Measurements from ENCODE around the gene ATG14. TPM values are rescaled to one million over a fixed set of nuclear protein-coding genes. Genes with fewer than 3 reads are reported as not detected.

Gene ATG14
- total and polyA plus RNA-seq, 2 of the 13 experiments (the other 11 are each of a cell fraction or from before 2014, with no cell fraction given): 7.2 to 9.1 TPM

DNA sequence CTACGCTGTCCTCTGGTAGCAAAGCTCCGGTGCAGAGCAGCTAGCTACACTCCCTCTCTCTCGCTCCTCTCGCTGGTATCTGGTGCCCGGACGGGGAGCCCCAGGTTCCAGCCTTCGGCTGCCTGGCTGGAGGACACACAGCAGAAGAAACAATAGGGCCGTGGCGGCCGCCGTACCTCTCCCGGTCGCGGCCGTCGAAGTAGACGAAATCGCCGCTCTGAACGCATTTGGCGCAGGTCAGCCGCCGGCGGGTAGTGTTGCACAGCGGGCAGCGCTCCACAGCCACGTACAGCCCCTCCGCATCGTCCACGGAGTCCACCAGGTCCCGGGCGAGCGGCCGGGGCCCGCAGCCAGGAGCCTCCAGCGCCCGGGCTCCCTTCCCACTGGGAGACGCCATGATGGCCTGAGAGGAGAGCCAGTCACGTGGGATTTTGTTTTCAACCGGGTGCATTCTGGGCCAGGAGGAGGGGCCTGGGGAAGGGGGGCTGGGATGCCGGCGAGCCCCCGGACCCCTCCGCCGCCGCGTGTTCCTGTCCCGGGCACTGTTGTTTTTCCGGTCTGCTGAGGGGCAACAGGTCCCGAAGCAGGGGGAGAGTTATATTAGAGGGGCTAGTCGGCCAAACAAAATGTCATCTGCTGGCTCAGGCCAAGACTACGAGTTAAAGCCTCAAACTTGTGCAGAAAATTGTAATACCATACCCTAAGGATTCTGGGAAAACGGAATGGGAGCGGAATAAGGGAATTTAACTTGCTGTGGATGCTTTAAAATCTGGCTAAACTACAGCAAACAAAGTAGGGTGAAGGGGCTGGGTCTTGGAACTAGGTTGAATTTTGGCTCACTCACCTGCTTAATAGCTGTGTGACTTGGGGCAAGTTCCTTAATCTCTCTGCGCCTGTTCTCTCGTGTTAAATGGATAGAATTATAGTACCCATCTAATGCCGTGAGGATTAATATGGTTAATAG, at the start of gene ATG14 (continued):
- TF ChIP-seq, protein P1, sequence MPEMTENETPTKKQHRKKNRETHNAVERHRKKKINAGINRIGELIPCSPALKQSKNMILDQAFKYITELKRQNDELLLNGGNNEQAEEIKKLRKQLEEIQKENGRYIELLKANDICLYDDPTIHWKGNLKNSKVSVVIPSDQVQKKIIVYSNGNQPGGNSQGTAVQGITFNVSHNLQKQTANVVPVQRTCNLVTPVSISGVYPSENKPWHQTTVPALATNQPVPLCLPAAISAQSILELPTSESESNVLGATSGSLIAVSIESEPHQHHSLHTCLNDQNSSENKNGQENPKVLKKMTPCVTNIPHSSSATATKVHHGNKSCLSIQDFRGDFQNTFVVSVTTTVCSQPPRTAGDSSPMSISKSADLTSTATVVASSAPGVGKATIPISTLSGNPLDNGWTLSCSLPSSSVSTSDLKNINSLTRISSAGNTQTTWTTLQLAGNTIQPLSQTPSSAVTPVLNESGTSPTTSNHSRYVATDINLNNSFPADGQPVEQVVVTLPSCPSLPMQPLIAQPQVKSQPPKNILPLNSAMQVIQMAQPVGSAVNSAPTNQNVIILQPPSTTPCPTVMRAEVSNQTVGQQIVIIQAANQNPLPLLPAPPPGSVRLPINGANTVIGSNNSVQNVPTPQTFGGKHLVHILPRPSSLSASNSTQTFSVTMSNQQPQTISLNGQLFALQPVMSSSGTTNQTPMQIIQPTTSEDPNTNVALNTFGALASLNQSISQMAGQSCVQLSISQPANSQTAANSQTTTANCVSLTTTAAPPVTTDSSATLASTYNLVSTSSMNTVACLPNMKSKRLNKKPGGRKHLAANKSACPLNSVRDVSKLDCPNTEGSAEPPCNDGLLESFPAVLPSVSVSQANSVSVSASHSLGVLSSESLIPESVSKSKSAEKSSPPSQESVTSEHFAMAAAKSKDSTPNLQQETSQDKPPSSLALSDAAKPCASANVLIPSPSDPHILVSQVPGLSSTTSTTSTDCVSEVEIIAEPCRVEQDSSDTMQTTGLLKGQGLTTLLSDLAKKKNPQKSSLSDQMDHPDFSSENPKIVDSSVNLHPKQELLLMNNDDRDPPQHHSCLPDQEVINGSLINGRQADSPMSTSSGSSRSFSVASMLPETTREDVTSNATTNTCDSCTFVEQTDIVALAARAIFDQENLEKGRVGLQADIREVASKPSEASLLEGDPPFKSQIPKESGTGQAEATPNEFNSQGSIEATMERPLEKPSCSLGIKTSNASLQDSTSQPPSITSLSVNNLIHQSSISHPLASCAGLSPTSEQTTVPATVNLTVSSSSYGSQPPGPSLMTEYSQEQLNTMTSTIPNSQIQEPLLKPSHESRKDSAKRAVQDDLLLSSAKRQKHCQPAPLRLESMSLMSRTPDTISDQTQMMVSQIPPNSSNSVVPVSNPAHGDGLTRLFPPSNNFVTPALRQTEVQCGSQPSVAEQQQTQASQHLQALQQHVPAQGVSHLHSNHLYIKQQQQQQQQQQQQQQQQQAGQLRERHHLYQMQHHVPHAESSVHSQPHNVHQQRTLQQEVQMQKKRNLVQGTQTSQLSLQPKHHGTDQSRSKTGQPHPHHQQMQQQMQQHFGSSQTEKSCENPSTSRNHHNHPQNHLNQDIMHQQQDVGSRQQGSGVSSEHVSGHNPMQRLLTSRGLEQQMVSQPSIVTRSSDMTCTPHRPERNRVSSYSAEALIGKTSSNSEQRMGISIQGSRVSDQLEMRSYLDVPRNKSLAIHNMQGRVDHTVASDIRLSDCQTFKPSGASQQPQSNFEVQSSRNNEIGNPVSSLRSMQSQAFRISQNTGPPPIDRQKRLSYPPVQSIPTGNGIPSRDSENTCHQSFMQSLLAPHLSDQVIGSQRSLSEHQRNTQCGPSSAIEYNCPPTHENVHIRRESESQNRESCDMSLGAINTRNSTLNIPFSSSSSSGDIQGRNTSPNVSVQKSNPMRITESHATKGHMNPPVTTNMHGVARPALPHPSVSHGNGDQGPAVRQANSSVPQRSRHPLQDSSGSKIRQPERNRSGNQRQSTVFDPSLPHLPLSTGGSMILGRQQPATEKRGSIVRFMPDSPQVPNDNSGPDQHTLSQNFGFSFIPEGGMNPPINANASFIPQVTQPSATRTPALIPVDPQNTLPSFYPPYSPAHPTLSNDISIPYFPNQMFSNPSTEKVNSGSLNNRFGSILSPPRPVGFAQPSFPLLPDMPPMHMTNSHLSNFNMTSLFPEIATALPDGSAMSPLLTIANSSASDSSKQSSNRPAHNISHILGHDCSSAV (CRISPR knock-in tag; IDR thresholded peaks at IDR 0.05; ENCODE audit: borderline replicate concordance): no peak
- TF ChIP-seq, protein P2, sequence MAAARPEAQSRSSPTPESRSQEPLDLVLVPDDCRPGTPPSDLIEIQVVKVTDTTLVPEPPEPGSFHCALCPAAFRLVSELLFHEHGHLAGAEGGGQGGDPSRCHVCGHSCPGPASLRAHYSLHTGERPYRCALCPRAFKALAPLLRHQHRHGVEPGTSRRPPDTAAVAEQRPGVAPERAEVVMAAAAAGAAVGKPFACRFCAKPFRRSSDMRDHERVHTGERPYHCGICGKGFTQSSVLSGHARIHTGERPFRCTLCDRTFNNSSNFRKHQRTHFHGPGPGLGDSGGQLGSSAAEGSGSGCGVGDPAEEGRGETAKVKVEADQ (CRISPR knock-in tag; IDR thresholded peaks at IDR 0.05; ENCODE audit: borderline replicate concordance): no peak
- TF ChIP-seq ZSCAN20 (CRISPR knock-in tag; IDR thresholded peaks at IDR 0.05; ENCODE audit: borderline replicate concordance): peak; percentile 84; the same call in 1 of the 2 replicates
- peak; percentile 65; the same call in 1 of the 2 replicates for TF ChIP-seq DMAP1 (CRISPR knock-in tag; IDR thresholded peaks at IDR 0.05)
- TF ChIP-seq ZNF777 (CRISPR knock-in tag; IDR thresholded peaks at IDR 0.05): peak; percentile 97
- no peak for TF ChIP-seq MIER3 (CRISPR knock-in tag; IDR thresholded peaks at IDR 0.05; ENCODE audit: borderline replicate concordance)
- no peak for TF ChIP-seq TCF7 (IDR thresholded peaks at IDR 0.05; ENCODE audit: low read depth)
- TF ChIP-seq GATAD1 (CRISPR knock-in tag; IDR thresholded peaks at IDR 0.05): peak; percentile 100
- TF ChIP-seq RBFOX2 (IDR thresholded peaks at IDR 0.05; ENCODE audit: low read depth, low read length): peak; percentile 90
- TF ChIP-seq SAFB2 (CRISPR knock-in tag; IDR thresholded peaks at IDR 0.05; ENCODE audit: borderline replicate concordance, low read depth): no peak
- TF ChIP-seq, protein P3, sequence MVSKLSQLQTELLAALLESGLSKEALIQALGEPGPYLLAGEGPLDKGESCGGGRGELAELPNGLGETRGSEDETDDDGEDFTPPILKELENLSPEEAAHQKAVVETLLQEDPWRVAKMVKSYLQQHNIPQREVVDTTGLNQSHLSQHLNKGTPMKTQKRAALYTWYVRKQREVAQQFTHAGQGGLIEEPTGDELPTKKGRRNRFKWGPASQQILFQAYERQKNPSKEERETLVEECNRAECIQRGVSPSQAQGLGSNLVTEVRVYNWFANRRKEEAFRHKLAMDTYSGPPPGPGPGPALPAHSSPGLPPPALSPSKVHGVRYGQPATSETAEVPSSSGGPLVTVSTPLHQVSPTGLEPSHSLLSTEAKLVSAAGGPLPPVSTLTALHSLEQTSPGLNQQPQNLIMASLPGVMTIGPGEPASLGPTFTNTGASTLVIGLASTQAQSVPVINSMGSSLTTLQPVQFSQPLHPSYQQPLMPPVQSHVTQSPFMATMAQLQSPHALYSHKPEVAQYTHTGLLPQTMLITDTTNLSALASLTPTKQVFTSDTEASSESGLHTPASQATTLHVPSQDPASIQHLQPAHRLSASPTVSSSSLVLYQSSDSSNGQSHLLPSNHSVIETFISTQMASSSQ (IDR thresholded peaks at IDR 0.05; ENCODE audit: low read depth): no peak
- TF ChIP-seq, protein P3 (CRISPR knock-in tag; IDR thresholded peaks at IDR 0.05; ENCODE audit: borderline replicate concordance): 0 out of 2 replicates have a peak, but pooled peaks have one; percentile 35
- peak; percentile 98 for TF ChIP-seq YY1 (IDR thresholded peaks at IDR 0.05; ENCODE audit: insufficient read depth, insufficient replicate concordance, low read depth, low read length)
- TF ChIP-seq SIX4 (CRISPR knock-in tag; IDR thresholded peaks at IDR 0.05): 0 out of 2 replicates have a peak, but pooled peaks have one; percentile 47

Measured in HepG2 (cell line).